Endothelial cell of umbilical vein (primary cell): ENCODE measurements around the gene COL15A1. TPM values are rescaled to one million over a fixed set of nuclear protein-coding genes. Genes with fewer than 3 reads are reported as not detected.

Experiments used
- BruUV-seq: library from RNA; stranded (reverse); fragments of 400-500 nt; replicated peaks from 2 replicates; lab custom pipeline; 2021; lab: Mats Ljungman, UMichigan
- CTCF ChIA-PET: fragments of 300-600, 350-600 bp; sonication (Branson Sonifier 250); formaldehyde crosslinking; loops from one replicate; lab custom pipeline; 2021; ENCODE audit warnings: antibody characterized with exemption, inconsistent platforms; lab: Charles Lee
- POLR2A ChIA-PET: fragments of 300-600, 350-600 bp; sonication (Branson Sonifier 250); formaldehyde crosslinking; loops from one replicate; lab custom pipeline; 2021; ENCODE audit warnings: antibody characterized with exemption, inconsistent platforms; lab: Charles Lee
- DNase-seq: peaks from one replicate; pipeline ENCODE4 v3.0.0-alpha.2; 2011; ENCODE audit warnings: low read depth, low spot score
- FAIRE-seq: peaks from 2 replicates; lab custom pipeline; 2011; peaks lifted over from hg19 to GRCh38; lab: Jason Lieb, UNC
- H2AFZ ChIP-seq: 2 replicates; pipeline ENCODE4 v1.6.0; 2012; ENCODE audit warnings: low read depth, low read length, control low read depth, inconsistent platforms
- H3K27ac ChIP-seq: 2 replicates; pipeline ENCODE4 v1.5.1; 2011; ENCODE audit warnings: low read depth, mild to moderate bottlenecking, control low read depth, low read length, moderate library complexity; ENCODE audit not compliant: insufficient read depth
- H3K27me3 ChIP-seq, 2 experiments: 2 replicates each; pipeline versions ENCODE4 v1.6.0 to v1.6.1; 2011; ENCODE audit warnings: low read length in 2 of 2, mixed read lengths in 1 of 2; ENCODE audit not compliant: control insufficient read depth in 2 of 2, insufficient read depth in 2 of 2
- H3K36me3 ChIP-seq, 2 experiments: 2 replicates in 1 of 2; 3 replicates in 1 of 2; pipeline ENCODE4 v1.5.1; 2011; ENCODE audit warnings: low read length in 2 of 2, mild to moderate bottlenecking in 1 of 2, moderate library complexity in 1 of 2; ENCODE audit not compliant: control insufficient read depth in 2 of 2, insufficient read depth in 2 of 2; ENCODE audit errors: extremely low read depth in 1 of 2
- H3K4me1 ChIP-seq: 3 replicates; pipeline ENCODE4 v1.5.1; 2011; ENCODE audit warnings: mild to moderate bottlenecking, low read length; ENCODE audit not compliant: control insufficient read depth, insufficient read depth; ENCODE audit errors: extremely low read depth
- H3K4me2 ChIP-seq: 2 replicates; pipeline ENCODE4 v1.6.1; 2011; ENCODE audit warnings: low read length, control low read depth, mixed read lengths; ENCODE audit not compliant: insufficient read depth
- H3K4me3 ChIP-seq, 3 experiments: fragments of 200-600 bp in 1 of 3; sonication (generic), shearing (Covaris generic) in 1 of 3; replicated peaks in 1 of 3; 2 replicates each; pipeline ENCODE4 v1.5.1; 2011 to 2016; ENCODE audit warnings: control low read depth in 3 of 3, low read length in 3 of 3, mild to moderate bottlenecking in 2 of 3, inconsistent platforms in 1 of 3, low read depth in 1 of 3, moderate library complexity in 1 of 3; ENCODE audit not compliant: insufficient read depth in 1 of 3
- H3K79me2 ChIP-seq: 2 replicates; pipeline ENCODE4 v1.6.0; 2012; ENCODE audit warnings: low read length, inconsistent platforms; ENCODE audit not compliant: control insufficient read depth, insufficient read depth
- H3K9ac ChIP-seq: replicated peaks from 2 replicates; pipeline ENCODE3; 2011; ENCODE audit warnings: low read length, control low read depth; ENCODE audit not compliant: insufficient read depth; ENCODE audit errors: extremely low read depth
- H3K9me1 ChIP-seq: replicated peaks from 3 replicates; pipeline ENCODE4 v1.6.0; 2011; ENCODE audit warnings: mild to moderate bottlenecking, low read length; ENCODE audit not compliant: control insufficient read depth, insufficient read depth; ENCODE audit errors: extremely low read depth
- H3K9me3 ChIP-seq: replicated peaks from 2 replicates; pipeline ENCODE4 v1.5.1; 2012; ENCODE audit warnings: low read length, inconsistent platforms; ENCODE audit not compliant: control insufficient read depth, insufficient read depth
- H4K20me1 ChIP-seq: replicated peaks from 2 replicates; pipeline ENCODE3; 2011; ENCODE audit warnings: mild to moderate bottlenecking, low read length; ENCODE audit not compliant: control insufficient read depth, insufficient read depth; ENCODE audit errors: extremely low read depth
- EZH2 ChIP-seq: IDR thresholded peaks from 2 replicates; pipeline ENCODE4 v1.6.1; 2012; ENCODE audit warnings: borderline replicate concordance, low read depth, mild to moderate bottlenecking, moderate library complexity, low read length, inconsistent platforms; ENCODE audit not compliant: severe bottlenecking
- FOS ChIP-seq: IDR thresholded peaks from 2 replicates; pipeline ENCODE4 v1.6.1; 2011; ENCODE audit warnings: mild to moderate bottlenecking, low read length, moderate library complexity, borderline replicate concordance; ENCODE audit not compliant: insufficient read depth
- GATA2 ChIP-seq: IDR thresholded peaks from 2 replicates; pipeline ENCODE4 v1.7.0; 2011; ENCODE audit warnings: low read depth, mild to moderate bottlenecking, moderate library complexity, mixed read lengths, low read length; ENCODE audit not compliant: insufficient read length, insufficient read depth
- JUN ChIP-seq: IDR thresholded peaks from 2 replicates; pipeline ENCODE4 v1.6.1; 2011; ENCODE audit warnings: borderline replicate concordance, low read depth; ENCODE audit not compliant: insufficient read length, insufficient read depth
- MYC ChIP-seq: IDR thresholded peaks from one replicate; pipeline ENCODE4 v1.6.1; 2011; ENCODE audit warnings: mild to moderate bottlenecking, low read depth, low read length
- POLR2A ChIP-seq: IDR thresholded peaks from 2 replicates; pipeline ENCODE4 v1.6.1; 2012; ENCODE audit warnings: low read depth, mild to moderate bottlenecking, control low read depth, low read length
- POLR2AphosphoS5 ChIP-seq: IDR thresholded peaks from 2 replicates; pipeline ENCODE4 v1.6.1; 2012; ENCODE audit warnings: low read depth, mild to moderate bottlenecking, control low read depth, low read length, moderate library complexity; ENCODE audit not compliant: insufficient read depth
- dilution Hi-C: fragments of 300-500 bp; cut with MboI; formaldehyde crosslinking; loops from one replicate; pipeline ENCODE4 v1.15.0; 2019; ENCODE audit warnings: low sequenced_read_pairs; ENCODE audit not compliant: extremely low pct_ligation_motif_present
- intact Hi-C: fragments of 100-400 bp; cut with micrococcal nuclease; formaldehyde crosslinking; loops from one replicate; pipeline ENCODE4 v1.10.0; 2022
- polyA plus RNA-seq, 4 experiments: library from polyadenylated mRNA; depleted of rRNA in 3 of 4; stranded (reverse) in 3 of 4; unstranded in 1 of 4; fragments of >200 nt; gene quantifications; 2 replicates each; pipeline versions ENCODE4 v1.2.1 to v1.2.3, GENCODE V29; 2011 to 2012; ENCODE audit warnings: missing spikeins in 1 of 4
- total RNA-seq: library from RNA; stranded (reverse); gene quantifications from 2 replicates; pipeline ENCODE4 v1.2.3, GENCODE V29; 2021
- TF ChIP-seq, protein P1 (sequence below): IDR thresholded peaks from 2 replicates; pipeline ENCODE4 v1.6.1; 2011; ENCODE audit not compliant: insufficient read depth, insufficient read length
- TF ChIP-seq, protein P2 (sequence below), 2 donors: IDR thresholded peaks; 1 replicate in 1 of 2; 2 replicates in 1 of 2; pipeline ENCODE4 v1.5.1; 2011; ENCODE audit warnings: low read length in 2 of 2, mild to moderate bottlenecking in 2 of 2, moderate library complexity in 2 of 2, control low read depth in 1 of 2, inconsistent platforms in 1 of 2, low read depth in 1 of 2; ENCODE audit not compliant: insufficient read depth in 1 of 2; ENCODE audit errors: extremely low read depth in 1 of 2

COL15A1 gene
- total and polyA plus RNA-seq, 2 donors (not counting 3 experiments of a cell fraction or from before 2014, with no cell fraction given) = not detected

DNA sequence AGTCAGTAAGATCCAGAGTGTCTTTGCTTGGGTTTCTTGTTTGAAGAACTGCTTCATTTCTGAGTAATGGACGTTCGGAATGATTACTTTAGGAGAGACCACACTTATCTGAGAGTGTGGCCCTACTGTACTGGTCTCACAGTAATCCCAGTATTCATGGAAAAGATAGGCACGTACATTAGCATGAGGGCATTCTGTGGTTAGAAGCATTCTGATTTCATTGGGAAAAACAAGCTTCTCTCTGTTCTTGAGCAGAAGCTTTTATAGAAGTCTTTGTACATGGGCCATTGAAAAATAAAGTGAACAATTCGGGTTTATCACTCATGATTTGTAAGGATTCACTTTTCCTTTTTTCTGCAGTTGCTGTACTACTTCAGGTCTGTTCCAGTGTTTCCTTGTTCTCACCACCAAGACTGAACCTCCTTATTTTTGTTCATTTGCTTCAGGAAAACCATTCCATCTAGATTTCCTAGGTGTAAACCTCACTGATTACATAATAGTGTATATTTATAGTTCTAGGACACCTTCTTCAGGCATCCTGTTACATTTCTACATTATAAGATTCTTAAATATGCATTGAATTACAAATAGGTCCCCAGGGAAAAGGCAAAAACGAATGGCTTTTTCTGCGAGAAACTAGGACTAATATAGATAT, 171.3 kb downstream of the COL15A1 start:
- H3K27ac ChIP-seq = no peak overlapping the region
- H4K20me1 ChIP-seq = peaks cover 5% of the 10 kb centered on the region
- POLR2A ChIA-PET = no interaction called here
- H3K9ac ChIP-seq = no peak overlapping the region
- CTCF ChIA-PET = interaction anchor here (2.2 kb wide), 1 partner anchor 10 kb away, joined by 9 read pairs; the partner anchor contains the start of gene TGFBR1
- BruUV-seq = no TSS peak
- H3K79me2 ChIP-seq = no peaks in the 10 kb centered on the region
- H3K36me3 ChIP-seq = no peaks in the 10 kb centered on the region
- H3K4me2 ChIP-seq = no peak overlapping the region
- no peaks in the 10 kb centered on the region for H3K4me1 ChIP-seq
- intact Hi-C loops (no loop called here), dilution Hi-C loops (no loop called here)
- H3K4me3 ChIP-seq = no peak overlapping the region
- no peak for TF ChIP-seq JUN
- TF ChIP-seq, protein P1, sequence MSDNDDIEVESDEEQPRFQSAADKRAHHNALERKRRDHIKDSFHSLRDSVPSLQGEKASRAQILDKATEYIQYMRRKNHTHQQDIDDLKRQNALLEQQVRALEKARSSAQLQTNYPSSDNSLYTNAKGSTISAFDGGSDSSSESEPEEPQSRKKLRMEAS = no peak
- no peaks in the 10 kb centered on the region for H3K9me1 ChIP-seq
- H3K27me3 ChIP-seq = no peaks in the 10 kb centered on the region
- H3K9me3 ChIP-seq = no peaks in the 10 kb centered on the region
- H2AFZ ChIP-seq = no peak overlapping the region
- no peak for FAIRE-seq
- no peak for DNase-seq

DNA sequence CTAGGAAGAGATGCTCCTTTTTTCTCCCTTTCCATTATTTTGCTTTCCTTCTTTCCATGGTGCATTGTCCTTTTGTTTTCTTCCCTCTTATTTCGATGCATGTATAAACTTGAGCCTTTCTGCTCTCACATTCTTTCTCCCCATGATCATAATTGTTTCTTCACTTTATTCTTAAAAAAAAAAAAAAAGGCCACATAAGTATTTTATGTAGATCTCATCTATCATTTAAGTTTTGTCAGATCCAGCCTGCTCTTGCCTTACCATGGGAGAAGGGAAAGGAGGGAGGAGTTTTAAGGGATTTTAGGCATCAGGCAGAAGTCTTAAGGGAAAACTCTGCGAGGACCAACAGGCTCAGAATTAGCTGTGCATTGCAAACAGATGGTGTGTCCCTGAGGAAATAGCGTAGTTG, 172.3 kb downstream of the COL15A1 start:
- Histone ChIP-seq H3K79me2 (no peaks in the 10 kb centered on the region), H3K4me2 (no peak overlapping the region), H3K9me3 (no peaks in the 10 kb centered on the region), H4K20me1 (peaks cover 7% of the 10 kb centered on the region), H3K4me3 (no peak overlapping the region), H3K36me3 (no peaks in the 10 kb centered on the region), H3K9ac (no peak overlapping the region), H2AFZ (no peak overlapping the region), H3K9me1 (no peaks in the 10 kb centered on the region), H3K27me3 (no peaks in the 10 kb centered on the region), H3K27ac (no peak overlapping the region), H3K4me1 (no peaks in the 10 kb centered on the region)
- FAIRE-seq = no peak
- TF ChIP-seq MYC (no peak), GATA2 (no peak), POLR2AphosphoS5 (no peak), EZH2 (no peak), JUN (no peak), POLR2A (no peak), FOS (no peak)
- TF ChIP-seq, protein P1 = no peak
- TF ChIP-seq, protein P2, sequence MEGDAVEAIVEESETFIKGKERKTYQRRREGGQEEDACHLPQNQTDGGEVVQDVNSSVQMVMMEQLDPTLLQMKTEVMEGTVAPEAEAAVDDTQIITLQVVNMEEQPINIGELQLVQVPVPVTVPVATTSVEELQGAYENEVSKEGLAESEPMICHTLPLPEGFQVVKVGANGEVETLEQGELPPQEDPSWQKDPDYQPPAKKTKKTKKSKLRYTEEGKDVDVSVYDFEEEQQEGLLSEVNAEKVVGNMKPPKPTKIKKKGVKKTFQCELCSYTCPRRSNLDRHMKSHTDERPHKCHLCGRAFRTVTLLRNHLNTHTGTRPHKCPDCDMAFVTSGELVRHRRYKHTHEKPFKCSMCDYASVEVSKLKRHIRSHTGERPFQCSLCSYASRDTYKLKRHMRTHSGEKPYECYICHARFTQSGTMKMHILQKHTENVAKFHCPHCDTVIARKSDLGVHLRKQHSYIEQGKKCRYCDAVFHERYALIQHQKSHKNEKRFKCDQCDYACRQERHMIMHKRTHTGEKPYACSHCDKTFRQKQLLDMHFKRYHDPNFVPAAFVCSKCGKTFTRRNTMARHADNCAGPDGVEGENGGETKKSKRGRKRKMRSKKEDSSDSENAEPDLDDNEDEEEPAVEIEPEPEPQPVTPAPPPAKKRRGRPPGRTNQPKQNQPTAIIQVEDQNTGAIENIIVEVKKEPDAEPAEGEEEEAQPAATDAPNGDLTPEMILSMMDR (IDR thresholded peaks at IDR 0.05; ENCODE audit: extremely low read depth in 1 of 2, insufficient read depth in 1 of 2, low read depth in 1 of 2, low read length in 2 of 2) = no peak
- no peak for DNase-seq
- ChIA-PET CTCF (no interaction called here), POLR2A (no interaction called here)
- BruUV-seq = no TSS peak
- dilution Hi-C loops = no loop called here
- intact Hi-C loops = no loop called here
